Psoas muscle (tissue), 8 donors: Measurements from ENCODE around the gene ZNF652. TPM values are rescaled to one million over a fixed set of nuclear protein-coding genes. Genes with fewer than 3 reads are reported as not detected.
"Not testable (repeated sequence)": the region's sequence is repeated elsewhere in the genome, so short reads cannot be mapped to it uniquely, and the experiment has no call there.

Source experiments
- ATAC-seq, 4 donors: fragments of 200-7000 bp; cut with Tn5 transposase; one replicate each; pipeline ENCODE4 v1.9.1; 2020; ENCODE audit warnings: moderate library complexity in 3 of 4, mild to moderate bottlenecking in 2 of 4
- DNase-seq, 2 donors: peaks; one replicate each; pipeline ENCODE4 v3.0.0-alpha.2; 2020
- H3K27ac ChIP-seq: fragments of 200-600 bp; one replicate; pipeline ENCODE4 v1.8.0; 2022
- H3K27me3 ChIP-seq, 3 donors: fragments of 200-600 bp in 1 of 3; one replicate each; pipeline versions ENCODE4 v1.6.1 to v1.8.0; 2013 to 2022; ENCODE audit warnings: low read length in 2 of 3, mild to moderate bottlenecking in 2 of 3, moderate library complexity in 1 of 3; ENCODE audit not compliant: insufficient read depth in 3 of 3
- H3K36me3 ChIP-seq, 2 donors: fragments of 200-600 bp in 1 of 2; one replicate each; pipeline versions ENCODE4 v1.6.1 to v1.8.0; 2013 to 2022; ENCODE audit warnings: low read depth in 1 of 2, mild to moderate bottlenecking in 1 of 2, moderate library complexity in 1 of 2; ENCODE audit not compliant: insufficient read depth in 1 of 2
- H3K4me1 ChIP-seq: fragments of 200-600 bp; one replicate; pipeline ENCODE4 v1.8.0; 2022
- H3K4me3 ChIP-seq: fragments of 200-600 bp; one replicate; pipeline ENCODE4 v1.8.0; 2022; ENCODE audit warnings: mild to moderate bottlenecking
- H3K9me3 ChIP-seq: fragments of 200-600 bp; one replicate; pipeline ENCODE4 v1.8.0; 2022
- WGBS, 3 donors: extraction: QIAGEN DNeasy Blood & Tissue Kit; methylation state at CpG; one replicate each; pipeline versions ENCODE4 v1.1.6 to v1.1.7; 2013; 5-methylcytosine and 5-hydroxymethylcytosine counted together
- intact Hi-C, 2 donors: fragments of 100-400 bp; cut with DNase I; formaldehyde crosslinking; loops; one replicate each; pipeline versions ENCODE4 v1.11.0 to v1.14.2; 2022
- polyA plus RNA-seq, 3 donors: library from polyadenylated mRNA; stranded (reverse); fragments of 200-250 nt; gene quantifications; one replicate each; pipeline ENCODE4 v1.2.3, GENCODE V29; 2013
- total RNA-seq, 4 donors: library from RNA; stranded (reverse); fragmentation: NEBNext Ultra II Directional in 2 of 4; extraction: Animal tissue kit (Norgen Biotek cat#: 25700) in 2 of 4; gene quantifications; one replicate each; pipeline versions ENCODE4 v1.2.1 to v1.2.4, GENCODE V29; 2021 to 2023
- TF ChIP-seq, protein P1 (sequence below): fragments of 200-600 bp; IDR thresholded peaks from one replicate; pipeline ENCODE4 v1.8.0; 2022; ENCODE audit warnings: antibody characterized with exemption
- donor health status: healthy with polysubstance abuse.
- donor health status: DM: no; HTN: no; CAD: no; lungs with moderate emphysema.
- donor health status: Bipolar disorder and iron deficiency.
- donor health status: healthy.
- donor health status: DM: yes; HTN: yes; CAD: no.
- donor health status: DM: no; HTN: no; CAD: no.
- donor health status: DM: no; HTN: no; CAD: no.
- donor health status: DM: yes; HTN: yes; CAD: no.

Gene ZNF652
- total and polyA plus RNA-seq, 7 donors, result 3.1 to 30.1 (median 21.3) TPM

DNA sequence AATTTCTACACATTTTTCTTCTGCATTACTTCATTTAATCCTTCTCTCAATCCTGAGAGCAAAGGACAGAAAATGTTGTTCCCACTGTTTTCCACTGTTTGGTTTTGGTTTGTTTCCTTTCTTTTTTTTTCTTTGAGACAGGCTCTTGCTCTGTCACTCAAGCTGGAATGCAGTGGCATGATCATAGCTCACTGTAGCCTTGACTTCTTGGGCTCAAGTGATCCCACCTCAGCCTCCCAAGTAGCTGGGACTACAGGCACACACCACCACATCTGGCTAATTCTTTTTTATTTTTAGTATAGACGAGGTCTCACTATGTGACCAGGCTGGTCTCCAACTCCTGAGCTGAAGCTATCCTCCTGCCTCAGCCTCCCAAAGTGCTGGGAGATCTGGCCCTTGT lies 7.0 kb upstream of the ZNF652 start:
- intact Hi-C loops, result no loop called here
- Histone ChIP-seq H3K36me3 (no peaks in the 10 kb centered on the region), H3K27me3 (no peaks in the 10 kb centered on the region), H3K4me1 (no peaks in the 10 kb centered on the region), H3K9me3 (no peaks in the 10 kb centered on the region), H3K4me3 (no peak overlapping the region), H3K27ac (no peak overlapping the region)
- ATAC-seq, result no peak
- TF ChIP-seq, protein P1, sequence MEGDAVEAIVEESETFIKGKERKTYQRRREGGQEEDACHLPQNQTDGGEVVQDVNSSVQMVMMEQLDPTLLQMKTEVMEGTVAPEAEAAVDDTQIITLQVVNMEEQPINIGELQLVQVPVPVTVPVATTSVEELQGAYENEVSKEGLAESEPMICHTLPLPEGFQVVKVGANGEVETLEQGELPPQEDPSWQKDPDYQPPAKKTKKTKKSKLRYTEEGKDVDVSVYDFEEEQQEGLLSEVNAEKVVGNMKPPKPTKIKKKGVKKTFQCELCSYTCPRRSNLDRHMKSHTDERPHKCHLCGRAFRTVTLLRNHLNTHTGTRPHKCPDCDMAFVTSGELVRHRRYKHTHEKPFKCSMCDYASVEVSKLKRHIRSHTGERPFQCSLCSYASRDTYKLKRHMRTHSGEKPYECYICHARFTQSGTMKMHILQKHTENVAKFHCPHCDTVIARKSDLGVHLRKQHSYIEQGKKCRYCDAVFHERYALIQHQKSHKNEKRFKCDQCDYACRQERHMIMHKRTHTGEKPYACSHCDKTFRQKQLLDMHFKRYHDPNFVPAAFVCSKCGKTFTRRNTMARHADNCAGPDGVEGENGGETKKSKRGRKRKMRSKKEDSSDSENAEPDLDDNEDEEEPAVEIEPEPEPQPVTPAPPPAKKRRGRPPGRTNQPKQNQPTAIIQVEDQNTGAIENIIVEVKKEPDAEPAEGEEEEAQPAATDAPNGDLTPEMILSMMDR, result no peak
- no peak for DNase-seq
- 84 to 87% (median 86%) methylated on average over 1 of the region's 1 CpG for WGBS, 3 donors

GRCh38 chr17:49365667-49366066 lies 3.6 kb upstream of the ZNF652 start:
- peaks cover 5% of the 10 kb centered on the region for H3K4me1 ChIP-seq
- no peak for DNase-seq
- intact Hi-C loops, result no loop called here
- no peak overlapping the region for H3K27ac ChIP-seq
- TF ChIP-seq, protein P1, result no peak
- H3K36me3 ChIP-seq, result no peaks in the 10 kb centered on the region
- no peaks in the 10 kb centered on the region for H3K9me3 ChIP-seq
- 23 to 32% (median 27%) methylated on average over 2 of the region's 2 CpGs for WGBS, 3 donors
- no peak overlapping the region for H3K4me3 ChIP-seq
- H3K27me3 ChIP-seq, result no peaks in the 10 kb centered on the region
- ATAC-seq, result no peak

- DNase-seq, H3K27me3 ChIP-seq, H3K4me3 ChIP-seq, H3K27ac ChIP-seq, ATAC-seq, H3K9me3 ChIP-seq, H3K4me1 ChIP-seq, intact Hi-C loops, H3K36me3 ChIP-seq: not testable (repeated sequence)
- 89 to 95% (median 91%) methylated on average over 10 of the region's 10 CpGs for WGBS, 3 donors
These were observed 3.1 kb upstream of the ZNF652 start for GRCh38 chr17:49365126-49365525.

GRCh38 chr17:49364119-49364518 lies 2.1 kb upstream of the ZNF652 start:
- no peak for ATAC-seq
- Histone ChIP-seq H3K4me3 (no peak overlapping the region), H3K9me3 (no peaks in the 10 kb centered on the region), H3K36me3 (no peaks in the 10 kb centered on the region), H3K4me1 (peaks cover 20% of the 10 kb centered on the region), H3K27ac (no peak overlapping the region), H3K27me3 (no peaks in the 10 kb centered on the region)
- 84 to 94% (median 85%) methylated on average over 2 of the region's 2 CpGs for WGBS, 3 donors
- intact Hi-C loops, result loop anchor here in 1 of 2 donors (5.0 kb wide), 1 partner anchor 47 kb away; no protein-coding TSS in a partner anchor
- DNase-seq, result no peak
- TF ChIP-seq, protein P1, result no peak

DNA sequence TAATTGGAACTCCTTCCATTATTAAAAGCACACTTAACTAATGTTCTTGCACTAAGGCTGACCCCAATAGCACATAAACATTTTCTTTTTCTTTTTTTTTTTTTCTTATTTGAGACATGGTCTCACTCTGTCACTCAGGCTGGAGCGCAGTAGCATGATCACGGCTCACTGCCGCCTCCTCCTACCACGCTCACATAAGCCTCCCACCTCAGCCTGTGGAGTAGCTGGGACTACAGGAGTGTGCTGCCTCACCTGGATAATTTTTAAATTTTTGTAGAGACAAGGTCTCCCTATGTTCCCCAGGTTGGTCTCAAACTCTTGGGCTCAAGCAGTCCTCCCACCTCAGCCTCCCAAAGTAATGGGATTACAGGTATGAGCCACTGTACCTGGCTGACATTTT lies 1.2 kb upstream of the ZNF652 start:
- H3K4me3 ChIP-seq, result no peak overlapping the region
- ATAC-seq, result no peak
- intact Hi-C loops, result loop anchor here (2.0 to 5.0 kb wide), 2 partner anchors 32 to 46 kb away; no protein-coding TSS in a partner anchor
- WGBS, 3 donors, result 90 to 93% (median 91%) methylated on average over 4 of the region's 4 CpGs
- H3K27me3 ChIP-seq, result no peaks in the 10 kb centered on the region
- no peak overlapping the region for H3K27ac ChIP-seq
- TF ChIP-seq, protein P1, result no peak
- H3K36me3 ChIP-seq, result no peaks in the 10 kb centered on the region
- no peak for DNase-seq
- H3K4me1 ChIP-seq, result peaks cover 28% of the 10 kb centered on the region
- no peaks in the 10 kb centered on the region for H3K9me3 ChIP-seq
